Measurements from ENCODE around the gene MRPS16.

GRCh38 chr10:73211106-73211811 is 41.2 kb downstream of the MRPS16 start:
- TF ChIP-seq POLR2AphosphoS5 (IDR thresholded peaks at IDR 0.05; ENCODE audit: borderline replicate concordance, low read depth, low read length) (no peak), FOXP2 (optimal IDR thresholded peaks at IDR 0.05; ENCODE audit: control extremely low read depth, extremely low read length, insufficient read depth) (no peak)
